GM20431 (cell line): Measurements from ENCODE around the gene PEX14.

Experiments used
- in situ Hi-C: fragments of 300-500 bp; cut with MseI, MboI; formaldehyde crosslinking; loops from one replicate; pipeline ENCODE4 v1.15.0; 2020; ENCODE audit warnings: low sequenced_read_pairs; ENCODE audit not compliant: unreplicated experiment

PEX14 gene

GRCh38 chr1:10536133-10536770 lies 61.5 kb downstream of the PEX14 start:
- in situ Hi-C loops: no loop called here

DNA sequence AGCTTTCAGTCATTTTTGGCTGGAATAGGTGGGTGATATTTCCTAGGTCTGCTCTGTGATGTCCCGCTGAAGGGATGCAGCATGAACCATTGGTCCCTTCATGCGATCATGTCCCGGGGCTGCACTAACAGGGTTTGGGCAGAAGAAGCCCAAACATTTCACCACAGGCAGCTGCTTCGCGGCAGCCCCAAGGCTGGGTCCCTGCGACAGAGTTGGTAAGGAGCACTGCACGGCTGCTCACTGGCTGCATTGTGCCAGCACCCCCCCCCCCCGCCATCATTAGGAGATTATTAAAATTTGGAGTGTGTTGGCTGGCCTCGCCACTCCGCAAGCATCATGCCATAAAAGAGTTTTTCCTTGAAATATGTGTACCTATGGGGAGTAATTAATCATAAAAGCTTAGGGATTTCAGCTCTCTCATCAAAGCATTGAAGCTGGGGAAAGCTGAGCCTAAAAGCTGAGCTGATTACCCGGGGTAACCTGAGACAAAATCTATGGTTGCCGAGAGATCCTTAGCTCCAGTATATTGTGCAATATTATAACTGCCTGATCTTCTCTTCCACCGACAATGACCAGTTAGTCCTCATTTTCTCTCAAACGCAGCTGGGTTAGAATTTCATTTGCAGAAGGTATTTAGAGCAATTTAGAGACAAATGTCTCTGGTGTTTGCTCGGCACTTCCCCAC lies 62.5 kb downstream of the PEX14 start:
- in situ Hi-C loops: no loop called here

- in situ Hi-C loops: no loop called here
Observed at GRCh38 chr1:10538646-10539355, 64.1 kb downstream of the PEX14 start.

DNA sequence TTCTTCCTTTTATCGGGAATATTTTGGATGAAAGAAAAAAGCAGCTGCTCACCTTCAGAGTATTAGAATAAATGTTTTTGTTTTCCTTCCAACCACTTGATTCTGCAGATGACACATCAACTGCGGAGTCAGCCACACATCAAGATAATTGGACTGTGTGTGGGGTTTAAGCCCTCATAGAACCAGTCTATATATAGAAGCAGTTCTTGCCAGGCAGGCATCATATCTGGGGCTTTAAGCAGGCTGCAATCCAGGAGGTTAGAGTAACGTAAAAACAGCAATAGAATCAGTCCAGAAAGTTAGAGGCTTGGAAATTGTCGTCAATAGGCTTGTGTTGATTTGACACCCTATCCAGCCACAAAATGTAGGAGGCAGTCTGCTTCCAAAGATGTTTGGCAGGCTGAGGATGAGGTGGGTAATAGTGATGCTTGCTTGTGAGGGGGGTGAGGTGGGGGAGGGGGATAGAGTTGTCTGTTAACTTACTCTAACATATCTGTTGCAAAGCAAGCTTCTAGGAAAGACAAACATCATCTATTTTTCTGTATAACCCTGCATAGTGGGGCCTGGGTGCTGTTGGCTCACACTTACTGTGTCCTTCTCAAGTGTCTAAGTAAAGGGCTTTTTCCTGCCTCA lies 64.8 kb downstream of the PEX14 start:
- in situ Hi-C loops: no loop called here

DNA sequence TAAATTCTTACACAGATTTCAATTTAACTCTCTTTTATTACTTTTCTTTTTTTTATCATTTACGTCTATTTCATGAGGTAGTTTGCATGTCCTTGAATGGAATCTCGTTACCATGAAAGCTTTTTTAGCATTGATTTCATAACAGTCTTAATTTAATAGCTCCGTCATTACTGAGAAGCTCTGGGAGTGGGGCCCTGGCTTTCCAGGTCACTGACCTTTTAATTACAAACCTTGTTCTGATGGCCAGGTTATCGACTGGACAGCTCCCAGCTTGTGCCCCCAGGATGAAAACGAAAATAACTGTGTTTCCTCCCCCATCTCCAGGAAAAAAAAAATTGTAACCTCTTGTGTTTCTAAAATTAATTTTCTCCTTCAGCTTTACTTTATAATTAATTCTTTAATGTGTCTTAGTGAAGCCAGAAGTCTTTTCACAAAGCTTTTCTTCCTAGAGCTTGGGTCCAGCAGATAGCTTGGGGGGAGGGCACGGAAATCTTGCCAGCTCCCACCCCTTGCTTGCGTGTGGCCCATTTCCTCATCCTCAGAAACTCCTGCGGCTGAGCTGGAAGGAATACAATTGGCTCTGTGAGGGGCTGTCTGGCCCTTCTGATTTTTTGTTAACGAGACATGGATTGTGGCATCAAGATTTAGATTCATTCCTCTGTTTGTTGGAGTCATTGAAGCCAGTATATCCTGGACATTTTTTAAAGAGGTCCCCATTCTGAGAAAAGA lies 65.7 kb downstream of the PEX14 start:
- in situ Hi-C loops: no loop called here

- in situ Hi-C loops: no loop called here
Observed at GRCh38 chr1:10541286-10541685, 66.5 kb downstream of the PEX14 start.

DNA sequence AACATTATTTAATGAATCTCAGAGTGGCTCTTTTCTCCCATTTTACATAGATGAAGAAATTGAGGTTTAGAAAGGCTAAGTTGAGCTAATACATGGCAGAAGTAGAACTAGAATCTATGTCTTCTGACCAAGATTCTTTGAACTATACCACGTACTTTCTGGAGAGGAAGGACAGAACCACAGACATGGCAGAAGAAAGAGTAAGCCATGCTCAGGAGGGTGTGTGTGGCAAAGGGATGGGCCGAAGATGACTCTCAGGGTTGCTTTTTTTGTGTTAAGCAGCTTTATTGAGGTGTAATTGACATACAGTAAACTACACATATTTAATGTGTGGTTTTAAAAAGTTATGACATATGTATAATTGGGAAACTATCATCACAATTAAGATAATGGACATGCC lies 69.5 kb downstream of the PEX14 start:
- in situ Hi-C loops: no loop called here

GRCh38 chr1:10546896-10547295 lies 72.1 kb downstream of the PEX14 start:
- in situ Hi-C loops: no loop called here

- in situ Hi-C loops: no loop called here
Observed at GRCh38 chr1:10549904-10550664, 75.3 kb downstream of the PEX14 start.

DNA sequence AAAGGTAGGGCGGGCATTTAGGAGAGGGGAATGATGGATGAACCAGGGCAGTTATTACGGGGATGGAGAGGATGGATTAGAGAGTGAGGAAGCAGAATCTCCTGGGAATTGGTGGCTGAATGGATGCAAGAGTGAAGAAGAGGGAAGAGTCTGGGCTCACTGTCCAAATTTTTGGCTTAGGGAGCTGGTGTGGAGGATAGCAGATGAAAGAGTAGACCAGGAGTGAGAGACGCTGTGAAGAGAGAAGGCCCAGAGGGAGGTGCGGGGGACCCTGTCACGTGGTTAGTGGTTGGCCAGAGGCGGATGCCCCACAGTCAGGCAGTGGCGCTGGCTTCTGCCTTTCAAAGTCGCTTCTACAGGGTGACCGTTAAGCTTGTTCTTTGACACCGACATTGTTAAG lies 78.4 kb downstream of the PEX14 start:
- in situ Hi-C loops: no loop called here

- in situ Hi-C loops: no loop called here
Observed at GRCh38 chr1:10555635-10556429, 81.1 kb downstream of the PEX14 start.

DNA sequence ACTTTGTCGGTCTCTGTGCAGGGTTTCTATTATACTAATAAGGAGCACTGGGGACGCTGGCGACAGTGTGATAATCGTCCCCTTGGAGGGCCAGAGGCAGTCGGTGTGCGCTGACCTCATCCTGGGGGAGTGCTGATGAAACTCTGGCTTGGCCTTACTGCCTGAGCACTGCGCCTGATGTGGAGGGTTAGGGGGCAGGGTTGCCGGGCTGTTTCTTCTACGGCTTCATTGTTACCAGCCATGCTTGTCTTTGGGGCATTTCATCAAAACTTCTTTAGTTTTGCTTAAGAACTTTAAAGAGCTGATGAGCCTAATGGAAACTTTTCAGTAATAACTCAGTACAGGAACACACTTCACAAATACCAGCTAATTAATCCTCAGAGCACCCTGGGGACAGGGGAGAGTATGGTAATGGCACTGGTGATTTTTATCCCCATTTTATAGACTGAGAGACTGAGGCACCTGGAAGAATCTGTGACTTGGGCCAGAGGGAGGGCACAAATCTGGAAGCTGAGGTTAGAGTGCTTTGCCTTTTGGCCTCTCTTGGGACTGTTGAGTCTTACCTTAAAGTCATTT lies 81.8 kb downstream of the PEX14 start:
- in situ Hi-C loops: no loop called here

DNA sequence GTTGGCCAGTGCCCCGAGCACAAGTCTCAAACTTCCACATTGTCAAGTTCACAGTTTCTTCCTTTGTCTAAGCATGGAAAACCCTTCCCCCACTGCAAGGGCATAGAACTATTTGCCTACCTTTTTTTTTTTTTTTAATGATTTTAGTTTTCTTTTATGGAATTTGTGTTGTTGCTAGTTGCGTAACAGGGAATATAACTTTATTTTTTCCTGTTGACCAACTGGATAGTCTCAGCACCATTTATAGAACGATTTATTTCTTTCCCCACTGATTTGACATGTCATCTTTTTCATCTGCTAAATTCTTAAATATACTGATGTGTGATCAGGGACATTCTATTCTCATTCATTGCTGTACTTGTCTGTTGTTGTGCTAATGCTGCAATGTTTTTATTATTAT lies 83.0 kb downstream of the PEX14 start:
- in situ Hi-C loops: no loop called here

DNA sequence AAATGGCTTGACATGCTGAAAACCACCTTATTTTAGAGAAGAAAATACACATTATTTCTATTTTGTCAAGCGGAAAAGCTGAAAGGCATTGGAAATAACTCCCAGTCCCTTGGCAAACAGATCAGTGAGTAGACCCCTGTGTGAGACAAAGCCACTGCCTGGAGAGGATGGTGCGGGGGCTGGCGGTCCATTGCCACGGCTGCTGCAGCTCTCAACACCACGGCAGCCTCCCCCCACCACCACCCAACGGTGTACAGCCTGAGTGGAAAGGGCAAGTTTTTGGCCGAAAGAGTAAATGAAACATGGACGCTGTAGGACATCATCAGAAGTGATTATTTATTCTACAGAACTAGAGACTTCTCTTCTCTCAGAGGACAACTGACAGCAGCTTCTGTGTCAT lies 84.6 kb downstream of the PEX14 start:
- in situ Hi-C loops: no loop called here

GRCh38 chr1:10561497-10561896 lies 86.7 kb downstream of the PEX14 start:
- in situ Hi-C loops: no loop called here

- in situ Hi-C loops: no loop called here
Observed at GRCh38 chr1:10561955-10562354, 87.2 kb downstream of the PEX14 start.

- in situ Hi-C loops: no loop called here
Observed at GRCh38 chr1:10564063-10564462, 89.3 kb downstream of the PEX14 start.

- in situ Hi-C loops: no loop called here
Observed at GRCh38 chr1:10569531-10569930, 94.8 kb downstream of the PEX14 start.

GRCh38 chr1:10575616-10576015 lies 100.9 kb downstream of the PEX14 start:
- in situ Hi-C loops: no loop called here
